GM12872 (cell line): Measurements from ENCODE around the gene LDLRAD3.

ENCODE experiments used
- CTCF ChIP-seq: IDR thresholded peaks from 3 replicates; pipeline ENCODE4 v1.5.1; 2011; ENCODE audit warnings: low read depth, mild to moderate bottlenecking, low read length, moderate library complexity; ENCODE audit not compliant: insufficient read depth

LDLRAD3 gene

GRCh38 chr11:36053862-36054261 is 110.0 kb downstream of the LDLRAD3 start:
- no peak for TF ChIP-seq CTCF

- TF ChIP-seq CTCF = no peak
Observed at GRCh38 chr11:36054628-36055027, 110.8 kb downstream of the LDLRAD3 start.

- TF ChIP-seq CTCF = peak; percentile 68
Observed at GRCh38 chr11:36056160-36056751, 112.4 kb downstream of the LDLRAD3 start.

GRCh38 chr11:36057379-36058042 is 113.6 kb downstream of the LDLRAD3 start:
- TF ChIP-seq CTCF = no peak

- no peak for TF ChIP-seq CTCF
Observed at GRCh38 chr11:36059660-36060059, 115.8 kb downstream of the LDLRAD3 start.

- no peak for TF ChIP-seq CTCF
Observed at GRCh38 chr11:36060926-36061325, 117.1 kb downstream of the LDLRAD3 start.

- TF ChIP-seq CTCF = no peak
Observed at GRCh38 chr11:36061471-36061870, 117.6 kb downstream of the LDLRAD3 start.
